ENCODE data around the gene PITPNM3. TPM values are rescaled to one million over a fixed set of nuclear protein-coding genes. Genes with fewer than 3 reads are reported as not detected.
"Not testable (repeated sequence)": the region's sequence is repeated elsewhere in the genome, so short reads cannot be mapped to it uniquely, and the experiment has no call there.

Gene PITPNM3
- total RNA-seq, 1 experiment from 2014 or later = 0.44 TPM

DNA sequence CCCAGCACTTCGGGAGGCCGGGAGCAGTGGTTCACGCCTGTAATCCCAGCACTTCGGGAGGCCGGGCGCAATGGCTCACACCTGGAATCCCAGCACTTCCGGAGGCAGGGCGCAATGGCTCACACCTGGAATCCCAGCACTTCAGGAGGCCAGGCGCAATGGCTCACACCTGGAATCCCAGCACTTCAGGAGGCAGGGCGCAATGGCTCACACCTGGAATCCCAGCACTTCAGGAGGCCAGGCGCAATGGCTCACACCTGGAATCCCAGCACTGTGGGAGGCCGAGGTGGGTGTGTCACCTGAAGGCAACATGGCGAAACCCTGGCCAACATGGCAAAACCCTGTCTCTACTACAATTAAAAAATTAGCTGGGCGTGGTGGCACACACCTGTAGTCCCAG, 37.0 kb upstream of the PITPNM3 start:
- CTCF ChIA-PET; H3K27ac ChIP-seq (ENCODE audit: low read length); H3K27me3 ChIP-seq (ENCODE audit: control insufficient read depth, insufficient read depth, low read length); intact Hi-C loops (cut with micrococcal nuclease; ENCODE audit: unreplicated experiment); ATAC-seq; BruUV-seq (replicated peaks); DNase-seq (ENCODE audit: low read depth, low spot score); POLR2A ChIA-PET; H3K9me3 ChIP-seq (ENCODE audit: control insufficient read depth, insufficient read depth, low read depth, low read length); H3K4me3 ChIP-seq (ENCODE audit: low read depth in 2 of 2, low read length in 2 of 2); H3K4me1 ChIP-seq (ENCODE audit: control insufficient read depth, insufficient read depth, low read length); in situ Hi-C loops (cut with HindIII; ENCODE audit: low pct_unique_long_range_greater_than_20kb, low sequenced_read_pairs): not testable (repeated sequence)
- peaks cover 20% of the 10 kb centered on the region for H3K36me3 ChIP-seq (ENCODE audit: control insufficient read depth, insufficient read depth, low read length)

DNA sequence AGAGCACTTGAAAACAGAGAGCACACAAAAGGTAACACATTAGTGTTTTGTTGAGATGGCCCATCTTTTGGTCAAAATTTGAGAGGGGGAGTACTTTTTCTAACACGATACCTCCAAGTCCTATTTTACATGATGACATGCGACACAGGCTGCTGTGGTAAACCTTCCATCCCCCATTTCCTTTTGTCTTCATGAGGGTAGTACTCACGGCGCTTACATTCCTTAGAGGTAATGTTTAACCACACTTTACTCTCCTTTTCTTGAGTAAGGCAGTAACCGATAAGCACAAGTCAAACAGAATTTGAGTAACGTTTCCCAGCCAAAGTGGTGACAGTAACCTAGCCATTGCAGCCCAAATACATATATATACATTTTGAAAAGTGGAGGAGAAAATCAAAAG, 35.8 kb upstream of the PITPNM3 start:
- intact Hi-C loops (cut with micrococcal nuclease; ENCODE audit: unreplicated experiment) (no loop called here), in situ Hi-C loops (cut with HindIII; ENCODE audit: low pct_unique_long_range_greater_than_20kb, low sequenced_read_pairs) (no loop called here)
- ChIA-PET CTCF (no interaction called here), POLR2A (no interaction called here)
- no peaks in the 10 kb centered on the region for H3K9me3 ChIP-seq (ENCODE audit: control insufficient read depth, insufficient read depth, low read depth, low read length)
- DNase-seq (ENCODE audit: low read depth, low spot score) (no peak), ATAC-seq (no peak)
- TF ChIP-seq SIN3A (IDR thresholded peaks at IDR 0.05; ENCODE audit: borderline replicate concordance, insufficient read depth, low read depth, low read length) (no peak), POLR2AphosphoS5 (IDR thresholded peaks at IDR 0.05; ENCODE audit: low read depth, low read length) (no peak), TCF7L2 (IDR thresholded peaks at IDR 0.05; ENCODE audit: low read depth, low read length) (no peak)
- TF ChIP-seq, protein P1, sequence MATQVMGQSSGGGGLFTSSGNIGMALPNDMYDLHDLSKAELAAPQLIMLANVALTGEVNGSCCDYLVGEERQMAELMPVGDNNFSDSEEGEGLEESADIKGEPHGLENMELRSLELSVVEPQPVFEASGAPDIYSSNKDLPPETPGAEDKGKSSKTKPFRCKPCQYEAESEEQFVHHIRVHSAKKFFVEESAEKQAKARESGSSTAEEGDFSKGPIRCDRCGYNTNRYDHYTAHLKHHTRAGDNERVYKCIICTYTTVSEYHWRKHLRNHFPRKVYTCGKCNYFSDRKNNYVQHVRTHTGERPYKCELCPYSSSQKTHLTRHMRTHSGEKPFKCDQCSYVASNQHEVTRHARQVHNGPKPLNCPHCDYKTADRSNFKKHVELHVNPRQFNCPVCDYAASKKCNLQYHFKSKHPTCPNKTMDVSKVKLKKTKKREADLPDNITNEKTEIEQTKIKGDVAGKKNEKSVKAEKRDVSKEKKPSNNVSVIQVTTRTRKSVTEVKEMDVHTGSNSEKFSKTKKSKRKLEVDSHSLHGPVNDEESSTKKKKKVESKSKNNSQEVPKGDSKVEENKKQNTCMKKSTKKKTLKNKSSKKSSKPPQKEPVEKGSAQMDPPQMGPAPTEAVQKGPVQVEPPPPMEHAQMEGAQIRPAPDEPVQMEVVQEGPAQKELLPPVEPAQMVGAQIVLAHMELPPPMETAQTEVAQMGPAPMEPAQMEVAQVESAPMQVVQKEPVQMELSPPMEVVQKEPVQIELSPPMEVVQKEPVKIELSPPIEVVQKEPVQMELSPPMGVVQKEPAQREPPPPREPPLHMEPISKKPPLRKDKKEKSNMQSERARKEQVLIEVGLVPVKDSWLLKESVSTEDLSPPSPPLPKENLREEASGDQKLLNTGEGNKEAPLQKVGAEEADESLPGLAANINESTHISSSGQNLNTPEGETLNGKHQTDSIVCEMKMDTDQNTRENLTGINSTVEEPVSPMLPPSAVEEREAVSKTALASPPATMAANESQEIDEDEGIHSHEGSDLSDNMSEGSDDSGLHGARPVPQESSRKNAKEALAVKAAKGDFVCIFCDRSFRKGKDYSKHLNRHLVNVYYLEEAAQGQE (IDR thresholded peaks at IDR 0.05; ENCODE audit: insufficient read depth in 1 of 2, low read depth in 2 of 2, low read length in 1 of 2) = no peak
- TF ChIP-seq, protein P2, sequence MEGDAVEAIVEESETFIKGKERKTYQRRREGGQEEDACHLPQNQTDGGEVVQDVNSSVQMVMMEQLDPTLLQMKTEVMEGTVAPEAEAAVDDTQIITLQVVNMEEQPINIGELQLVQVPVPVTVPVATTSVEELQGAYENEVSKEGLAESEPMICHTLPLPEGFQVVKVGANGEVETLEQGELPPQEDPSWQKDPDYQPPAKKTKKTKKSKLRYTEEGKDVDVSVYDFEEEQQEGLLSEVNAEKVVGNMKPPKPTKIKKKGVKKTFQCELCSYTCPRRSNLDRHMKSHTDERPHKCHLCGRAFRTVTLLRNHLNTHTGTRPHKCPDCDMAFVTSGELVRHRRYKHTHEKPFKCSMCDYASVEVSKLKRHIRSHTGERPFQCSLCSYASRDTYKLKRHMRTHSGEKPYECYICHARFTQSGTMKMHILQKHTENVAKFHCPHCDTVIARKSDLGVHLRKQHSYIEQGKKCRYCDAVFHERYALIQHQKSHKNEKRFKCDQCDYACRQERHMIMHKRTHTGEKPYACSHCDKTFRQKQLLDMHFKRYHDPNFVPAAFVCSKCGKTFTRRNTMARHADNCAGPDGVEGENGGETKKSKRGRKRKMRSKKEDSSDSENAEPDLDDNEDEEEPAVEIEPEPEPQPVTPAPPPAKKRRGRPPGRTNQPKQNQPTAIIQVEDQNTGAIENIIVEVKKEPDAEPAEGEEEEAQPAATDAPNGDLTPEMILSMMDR (IDR thresholded peaks at IDR 0.05) = no peak
- H3K4me1 ChIP-seq (ENCODE audit: control insufficient read depth, insufficient read depth, low read length) = no peaks in the 10 kb centered on the region
- no peaks in the 10 kb centered on the region for H3K27me3 ChIP-seq (ENCODE audit: control insufficient read depth, insufficient read depth, low read length)
- H3K27ac ChIP-seq (ENCODE audit: low read length) = no peak overlapping the region
- no TSS peak for BruUV-seq (replicated peaks)
- H3K36me3 ChIP-seq (ENCODE audit: control insufficient read depth, insufficient read depth, low read length) = peaks cover 20% of the 10 kb centered on the region
- H3K4me3 ChIP-seq (ENCODE audit: low read depth in 2 of 2, low read length in 2 of 2) = no peak overlapping the region

DNA sequence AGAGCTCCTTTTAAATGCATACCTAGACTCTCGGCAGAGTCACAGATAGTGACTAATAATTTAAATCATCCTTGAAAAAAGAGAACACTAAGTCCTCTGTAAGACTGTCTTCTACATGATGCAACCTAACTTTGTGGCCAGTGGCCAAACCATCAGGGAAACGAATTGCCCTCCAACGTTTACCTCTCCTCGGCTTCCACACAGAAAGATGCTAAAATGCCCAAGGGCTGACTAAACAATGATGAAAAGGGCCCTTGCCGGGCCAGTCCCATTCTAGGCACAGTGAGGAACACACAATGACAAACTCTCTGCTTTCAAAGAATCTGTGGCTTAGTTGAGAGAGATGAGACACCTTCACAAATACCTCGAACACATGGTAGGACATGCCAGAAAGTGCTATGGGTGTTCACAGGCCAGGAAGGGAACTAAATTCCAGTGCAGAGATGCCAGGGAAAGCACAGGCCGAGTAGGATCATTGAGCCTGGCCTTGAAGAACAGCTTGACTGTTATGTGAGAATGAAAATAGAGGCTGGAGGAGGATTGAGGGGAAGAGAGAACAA, 35.3 kb upstream of the PITPNM3 start:
- DNase-seq (ENCODE audit: low read depth, low spot score) (no peak), ATAC-seq (no peak)
- intact Hi-C loops (cut with micrococcal nuclease; ENCODE audit: unreplicated experiment) = no loop called here

More for the DNA sequence above, 35.3 kb upstream of the PITPNM3 start:
- no peaks in the 10 kb centered on the region for H3K9me3 ChIP-seq (ENCODE audit: control insufficient read depth, insufficient read depth, low read depth, low read length)
- no peak overlapping the region for H3K4me3 ChIP-seq (ENCODE audit: low read depth in 2 of 2, low read length in 2 of 2)
- no peak overlapping the region for H3K27ac ChIP-seq (ENCODE audit: low read length)
- H3K4me1 ChIP-seq (ENCODE audit: control insufficient read depth, insufficient read depth, low read length) = no peaks in the 10 kb centered on the region
- TF ChIP-seq TCF7L2 (IDR thresholded peaks at IDR 0.05; ENCODE audit: low read depth, low read length) (no peak), POLR2AphosphoS5 (IDR thresholded peaks at IDR 0.05; ENCODE audit: low read depth, low read length) (no peak), SIN3A (IDR thresholded peaks at IDR 0.05; ENCODE audit: borderline replicate concordance, insufficient read depth, low read depth, low read length) (no peak)
- TF ChIP-seq, protein P1 (IDR thresholded peaks at IDR 0.05; ENCODE audit: insufficient read depth in 1 of 2, low read depth in 2 of 2, low read length in 1 of 2) = no peak
- TF ChIP-seq, protein P2 (IDR thresholded peaks at IDR 0.05) = no peak
- peaks cover 20% of the 10 kb centered on the region for H3K36me3 ChIP-seq (ENCODE audit: control insufficient read depth, insufficient read depth, low read length)
- no peaks in the 10 kb centered on the region for H3K27me3 ChIP-seq (ENCODE audit: control insufficient read depth, insufficient read depth, low read length)
- ChIA-PET POLR2A (no interaction called here), CTCF (interaction anchor here (0.6 kb wide), 1 partner anchor 30 kb away, joined by 9 read pairs; no protein-coding TSS in a partner anchor)
- BruUV-seq (replicated peaks) = no TSS peak
- in situ Hi-C loops (cut with HindIII; ENCODE audit: low pct_unique_long_range_greater_than_20kb, low sequenced_read_pairs) = no loop called here
